ENCODE measurements around the gene UBE3D.

- TF ChIP-seq PBX3 (IDR thresholded peaks at IDR 0.05) (no peak), MAX (IDR thresholded peaks at IDR 0.05) (no peak), NFE2L2 (conservative IDR thresholded peaks at IDR 0.05; ENCODE audit: low read length) (no peak), CTCF (IDR thresholded peaks at IDR 0.05) (no peak), BHLHE40 (IDR thresholded peaks at IDR 0.05; ENCODE audit: low read depth, low read length) (no peak), SREBF2 (IDR thresholded peaks at IDR 0.05) (no peak), MYC (IDR thresholded peaks at IDR 0.05; ENCODE audit: borderline replicate concordance, low read length) (no peak), E2F6 (IDR thresholded peaks at IDR 0.05; ENCODE audit: borderline replicate concordance, low read depth) (no peak), CHD4 (IDR thresholded peaks at IDR 0.05; ENCODE audit: borderline replicate concordance) (no peak), RAD21 (conservative IDR thresholded peaks at IDR 0.05 in 1 of 2, IDR thresholded peaks at IDR 0.05 in 1 of 2) (no peak), RFX5 (IDR thresholded peaks at IDR 0.05) (no peak), CHD2 (IDR thresholded peaks at IDR 0.05; ENCODE audit: low read length, partially characterized antibody) (no peak), REST (IDR thresholded peaks at IDR 0.05) (no peak)
Measured at GRCh38 chr6:82861121-82861520, 204.5 kb downstream of the UBE3D start.

All from A549 (cell line).